GM18861 (cell line): ENCODE measurements around the gene CLDN9.

Experiments
- ATAC-seq: cut with Tn5 transposase; IDR thresholded peaks from one replicate; pipeline ENCODE4 v1.9.1; 2021; ENCODE audit not compliant: unreplicated experiment

CLDN9 gene

GRCh38 chr16:2991566-2992261, 21.0 kb upstream of the CLDN9 start:
- ATAC-seq = no peak

- no peak for ATAC-seq
Measured at GRCh38 chr16:2992383-2993081, 20.2 kb upstream of the CLDN9 start.

- ATAC-seq = no peak
Measured at GRCh38 chr16:2996298-2996697, 16.4 kb upstream of the CLDN9 start.

- ATAC-seq = no peak
Measured at GRCh38 chr16:2999929-3000328, 12.8 kb upstream of the CLDN9 start.

- no peak for ATAC-seq
Measured at GRCh38 chr16:3000540-3000939, 12.2 kb upstream of the CLDN9 start.

GRCh38 chr16:3001316-3001715, 11.4 kb upstream of the CLDN9 start:
- no peak for ATAC-seq

GRCh38 chr16:3003582-3004270, 9.0 kb upstream of the CLDN9 start:
- peak; percentile 94 for ATAC-seq

- peak; percentile 2 for ATAC-seq
Measured at GRCh38 chr16:3004319-3004718, 8.4 kb upstream of the CLDN9 start.

GRCh38 chr16:3004781-3005284, 7.9 kb upstream of the CLDN9 start:
- no peak for ATAC-seq

GRCh38 chr16:3007059-3007956, 5.4 kb upstream of the CLDN9 start:
- ATAC-seq = no peak

- ATAC-seq = no peak
Measured at GRCh38 chr16:3007957-3008689, 4.6 kb upstream of the CLDN9 start.

- ATAC-seq = no peak
Measured at GRCh38 chr16:3008690-3009037, 4.1 kb upstream of the CLDN9 start.

- no peak for ATAC-seq
Measured at GRCh38 chr16:3009568-3010390, 2.9 kb upstream of the CLDN9 start.

- ATAC-seq = no peak
Measured at GRCh38 chr16:3010510-3010909, 2.2 kb upstream of the CLDN9 start.

GRCh38 chr16:3012246-3012645, 477 bp upstream of the CLDN9 start:
- ATAC-seq = no peak

- ATAC-seq = no peak
Measured at GRCh38 chr16:3013491-3013951, 798 bp downstream of the CLDN9 start.

GRCh38 chr16:3013998-3014690, 1.4 kb downstream of the CLDN9 start:
- no peak for ATAC-seq

- ATAC-seq = no peak
Measured at GRCh38 chr16:3014971-3015370, 2.2 kb downstream of the CLDN9 start.
